ENCODE results near the gene WASHC4.

Gene WASHC4

DNA sequence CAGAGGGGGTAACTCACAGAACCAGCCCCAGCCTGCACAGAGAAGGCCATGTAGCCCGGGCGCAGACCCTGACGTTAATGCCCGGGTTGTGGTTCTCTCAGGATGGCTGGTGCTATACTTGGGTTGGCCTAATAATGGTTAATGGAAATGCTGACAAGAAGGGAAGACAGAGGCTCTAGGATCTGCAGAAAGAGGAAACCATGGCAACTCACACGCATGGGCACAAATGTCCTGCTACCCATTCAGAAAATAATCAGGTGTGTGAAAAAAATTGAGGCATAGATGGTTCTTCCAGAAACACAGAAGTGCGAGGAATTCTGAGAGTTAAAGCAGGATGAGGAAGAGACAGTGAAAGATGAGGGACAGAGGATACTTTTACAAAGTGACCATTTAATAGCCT is 94.7 kb downstream of the WASHC4 start:
- CTCF ChIA-PET = no interaction called here
- POLR2A ChIA-PET = no interaction called here

DNA sequence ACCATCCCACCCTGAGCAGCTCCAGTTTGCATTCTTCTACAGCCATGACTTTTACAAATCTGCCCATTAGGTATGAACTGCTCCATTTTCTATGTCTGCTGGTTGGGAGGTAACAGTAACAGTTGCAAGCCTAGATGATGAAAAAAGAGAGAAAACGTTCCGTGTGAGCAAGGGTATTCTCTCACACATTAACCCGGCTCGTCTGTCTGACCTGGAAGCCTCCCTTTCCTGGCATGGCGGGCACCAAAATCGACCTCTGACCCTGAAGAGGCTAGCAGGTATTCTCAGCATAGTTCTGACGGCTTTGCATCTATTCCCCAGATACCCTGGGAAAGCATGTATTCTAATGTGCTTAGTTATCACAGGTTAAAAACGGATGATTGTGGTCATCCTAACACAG is 96.6 kb downstream of the WASHC4 start:
- TF ChIP-seq HDGF (IDR thresholded peaks at IDR 0.05; ENCODE audit: borderline replicate concordance) = no peak
- no peak for TF ChIP-seq ELF4 (IDR thresholded peaks at IDR 0.05)
- TF ChIP-seq, protein P1, sequence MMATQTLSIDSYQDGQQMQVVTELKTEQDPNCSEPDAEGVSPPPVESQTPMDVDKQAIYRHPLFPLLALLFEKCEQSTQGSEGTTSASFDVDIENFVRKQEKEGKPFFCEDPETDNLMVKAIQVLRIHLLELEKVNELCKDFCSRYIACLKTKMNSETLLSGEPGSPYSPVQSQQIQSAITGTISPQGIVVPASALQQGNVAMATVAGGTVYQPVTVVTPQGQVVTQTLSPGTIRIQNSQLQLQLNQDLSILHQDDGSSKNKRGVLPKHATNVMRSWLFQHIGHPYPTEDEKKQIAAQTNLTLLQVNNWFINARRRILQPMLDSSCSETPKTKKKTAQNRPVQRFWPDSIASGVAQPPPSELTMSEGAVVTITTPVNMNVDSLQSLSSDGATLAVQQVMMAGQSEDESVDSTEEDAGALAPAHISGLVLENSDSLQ (IDR thresholded peaks at IDR 0.05) = no peak
- TF ChIP-seq ARNT (IDR thresholded peaks at IDR 0.05) = no peak
- no peak for TF ChIP-seq SUZ12 (IDR thresholded peaks at IDR 0.05)
- TF ChIP-seq FOXA1 (IDR thresholded peaks at IDR 0.05) = no peak
- no peak for TF ChIP-seq CTBP1 (IDR thresholded peaks at IDR 0.05; ENCODE audit: borderline replicate concordance)
- ChIA-PET POLR2A (no interaction called here), CTCF (no interaction called here)
- DNase-seq (ENCODE audit: extremely low spot score) = no peak

More for the DNA sequence above, 94.7 kb downstream of the WASHC4 start:
- TF ChIP-seq TARDBP (IDR thresholded peaks at IDR 0.05) (no peak), FOXM1 (IDR thresholded peaks at IDR 0.05; ENCODE audit: borderline replicate concordance) (no peak), ZNF384 (IDR thresholded peaks at IDR 0.05) (no peak), HDGF (IDR thresholded peaks at IDR 0.05; ENCODE audit: borderline replicate concordance) (no peak), FOXA1 (IDR thresholded peaks at IDR 0.05) (no peak), L3MBTL2 (conservative IDR thresholded peaks at IDR 0.05) (no peak), ARNT (IDR thresholded peaks at IDR 0.05) (no peak), ELF4 (IDR thresholded peaks at IDR 0.05) (no peak), SUZ12 (IDR thresholded peaks at IDR 0.05) (no peak), BHLHE40 (IDR thresholded peaks at IDR 0.05; ENCODE audit: borderline replicate concordance) (no peak)
- TF ChIP-seq, protein P1 (IDR thresholded peaks at IDR 0.05) = no peak
- DNase-seq (ENCODE audit: extremely low spot score) = no peak

DNA sequence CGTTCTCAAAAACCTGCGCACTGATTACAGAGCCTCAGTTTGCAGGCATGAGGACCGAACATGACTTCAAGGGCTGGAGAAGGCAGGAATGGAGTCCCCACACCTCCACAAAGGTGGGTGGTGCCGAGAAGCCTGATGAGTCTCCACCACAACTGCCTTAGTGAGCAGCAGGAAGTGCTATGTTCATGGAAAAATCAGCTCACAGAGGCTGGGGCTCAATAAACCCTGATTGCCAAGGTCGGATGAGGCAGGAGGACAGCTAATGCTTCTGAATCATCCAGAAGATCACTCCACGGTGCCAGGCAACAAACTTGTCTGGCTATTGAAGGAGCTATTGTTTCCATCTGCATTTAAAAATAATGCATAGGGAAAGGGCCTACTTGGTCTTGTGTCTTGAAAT is 97.4 kb downstream of the WASHC4 start:
- no peak for DNase-seq (ENCODE audit: extremely low spot score)
- TF ChIP-seq ZNF384 (IDR thresholded peaks at IDR 0.05) (no peak), ARNT (IDR thresholded peaks at IDR 0.05) (no peak), FOXM1 (IDR thresholded peaks at IDR 0.05; ENCODE audit: borderline replicate concordance) (no peak), NFRKB (IDR thresholded peaks at IDR 0.05) (no peak), FOXA1 (IDR thresholded peaks at IDR 0.05) (no peak), L3MBTL2 (conservative IDR thresholded peaks at IDR 0.05) (no peak), ELF4 (IDR thresholded peaks at IDR 0.05) (no peak), FOXK2 (IDR thresholded peaks at IDR 0.05) (no peak), TARDBP (IDR thresholded peaks at IDR 0.05) (no peak)
- CTCF ChIA-PET = no interaction called here
- POLR2A ChIA-PET = no interaction called here

DNA sequence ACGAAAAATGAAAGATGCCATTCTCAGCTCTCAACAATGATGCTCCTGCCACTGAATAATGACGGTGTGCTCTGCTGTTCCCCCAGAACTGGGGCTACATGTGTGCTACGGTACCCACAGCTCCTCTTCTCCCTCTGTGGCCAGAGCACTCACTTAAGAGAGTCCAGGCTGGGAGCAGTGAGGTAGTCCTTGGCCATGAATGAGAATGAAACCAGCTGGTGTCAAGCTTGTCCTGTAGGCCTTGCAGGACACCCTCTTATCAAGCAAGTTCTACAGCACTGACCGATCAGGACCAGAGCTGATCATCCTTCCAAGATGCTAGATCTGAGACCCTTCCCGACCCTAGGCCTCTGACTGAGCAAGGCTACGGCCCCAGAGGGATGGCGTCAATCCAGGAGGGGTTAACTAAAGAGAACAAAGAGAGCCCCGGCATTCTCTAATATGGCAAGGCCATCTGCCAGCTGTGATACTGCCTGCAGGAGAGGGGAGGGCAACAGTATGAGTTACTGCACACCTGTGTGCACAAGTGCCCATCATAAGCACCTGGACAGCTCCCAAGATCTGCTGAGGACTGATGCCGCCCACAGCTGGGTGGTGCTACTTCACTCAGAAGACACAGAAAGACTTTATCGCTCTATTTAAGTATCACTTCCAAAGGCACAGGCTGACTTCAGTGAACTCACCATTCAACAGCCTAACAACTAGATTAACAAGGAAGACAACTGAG is 98.0 kb downstream of the WASHC4 start:
- CTCF ChIA-PET = no interaction called here
- DNase-seq (ENCODE audit: extremely low spot score) = no peak
- POLR2A ChIA-PET = no interaction called here
- no peak for TF ChIP-seq FOXA1 (IDR thresholded peaks at IDR 0.05)
- no peak for TF ChIP-seq HDGF (IDR thresholded peaks at IDR 0.05; ENCODE audit: borderline replicate concordance)
- no peak for TF ChIP-seq NFRKB (IDR thresholded peaks at IDR 0.05)
- TF ChIP-seq, protein P1 (IDR thresholded peaks at IDR 0.05) = no peak
- no peak for TF ChIP-seq ARNT (IDR thresholded peaks at IDR 0.05)
- no peak for TF ChIP-seq SUZ12 (IDR thresholded peaks at IDR 0.05)
- TF ChIP-seq BHLHE40 (IDR thresholded peaks at IDR 0.05; ENCODE audit: borderline replicate concordance) = no peak

DNA sequence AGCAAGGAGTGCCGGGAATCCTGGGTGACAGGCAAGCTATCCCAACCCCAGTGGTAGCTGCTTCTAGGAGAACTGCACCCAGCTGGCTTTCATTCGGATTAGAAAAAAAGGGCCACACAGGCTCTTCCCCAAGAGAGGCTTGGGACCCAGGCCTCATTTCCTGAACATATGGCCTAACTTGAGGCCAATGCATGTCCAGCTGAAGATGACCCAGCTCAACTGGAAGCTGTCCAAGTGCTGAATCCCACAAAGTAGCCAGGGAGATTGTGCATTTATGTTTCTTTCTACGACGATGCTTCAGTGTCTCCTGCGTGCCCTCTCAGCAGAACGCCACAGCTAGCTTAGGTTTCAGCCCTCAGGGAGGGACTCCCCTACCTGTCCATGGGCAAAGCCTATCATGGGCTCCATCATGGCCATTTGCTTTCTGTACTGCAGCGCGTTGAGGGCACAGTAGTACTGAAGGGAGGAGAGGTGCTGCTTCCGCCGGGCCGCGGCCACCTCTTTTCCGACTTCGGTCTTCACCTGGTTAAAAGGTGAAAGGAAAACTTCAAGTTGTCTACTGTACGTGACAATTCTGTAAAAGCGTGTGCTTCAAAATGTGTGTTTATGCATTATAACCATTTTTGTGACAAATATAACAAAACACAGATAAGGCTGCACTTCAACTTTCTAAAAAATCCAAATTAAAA is 99.3 kb downstream of the WASHC4 start:
- POLR2A ChIA-PET = no interaction called here
- TF ChIP-seq HDGF (IDR thresholded peaks at IDR 0.05; ENCODE audit: borderline replicate concordance) (no peak), CTBP1 (IDR thresholded peaks at IDR 0.05; ENCODE audit: borderline replicate concordance) (no peak), BHLHE40 (IDR thresholded peaks at IDR 0.05; ENCODE audit: borderline replicate concordance) (no peak), FOXM1 (IDR thresholded peaks at IDR 0.05; ENCODE audit: borderline replicate concordance) (no peak), ZNF384 (IDR thresholded peaks at IDR 0.05) (no peak), ELF4 (IDR thresholded peaks at IDR 0.05) (no peak), FOXA1 (IDR thresholded peaks at IDR 0.05) (no peak), ARNT (IDR thresholded peaks at IDR 0.05) (no peak), SUZ12 (IDR thresholded peaks at IDR 0.05) (no peak), LEF1 (IDR thresholded peaks at IDR 0.05; ENCODE audit: borderline replicate concordance) (no peak), NFRKB (IDR thresholded peaks at IDR 0.05) (no peak)
- DNase-seq (ENCODE audit: extremely low spot score) = no peak
- CTCF ChIA-PET = no interaction called here

DNA sequence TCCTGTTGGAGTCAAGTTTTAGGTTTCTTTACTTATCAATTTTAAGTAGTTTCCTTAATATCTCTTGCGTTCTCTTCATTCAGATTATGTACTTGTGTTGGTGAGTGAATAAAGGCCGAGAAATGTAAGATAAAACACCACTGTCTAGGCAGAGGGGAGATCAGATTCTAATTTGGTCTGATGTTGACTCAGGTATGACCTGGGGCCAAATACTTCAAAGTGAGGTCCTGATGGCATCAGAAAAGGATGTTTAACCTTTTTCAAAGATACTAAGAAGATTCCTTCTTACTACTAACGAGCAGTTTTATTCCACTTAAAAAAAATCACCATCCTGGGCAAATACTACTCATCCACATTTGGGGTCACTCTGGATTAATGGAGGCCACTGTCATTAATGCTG is 101.6 kb downstream of the WASHC4 start:
- CTCF ChIA-PET = no interaction called here
- no peak for DNase-seq (ENCODE audit: extremely low spot score)
- no peak for TF ChIP-seq ARNT (IDR thresholded peaks at IDR 0.05)
- TF ChIP-seq, protein P1 (IDR thresholded peaks at IDR 0.05) = no peak
- POLR2A ChIA-PET = no interaction called here

Measured in HEK293T (cell line).